HepG2 (cell line): ENCODE results near the gene TBC1D14. TPM values are rescaled to one million over a fixed set of nuclear protein-coding genes. Genes with fewer than 3 reads are reported as not detected.
A peak's percentile ranks its signal among the peaks of the same experiment; 100 is the strongest.

Experiments
- ATAC-seq: fragments of 200-7000 bp; cut with Tn5 transposase; 3 replicates; pipeline ENCODE4 v1.9.1; 2020; ENCODE audit warnings: mild to moderate bottlenecking, moderate library complexity
- BruUV-seq: library from RNA; stranded (reverse); fragments of 400-500 nt; replicated peaks from 2 replicates; lab custom pipeline; 2021; lab: Mats Ljungman, UMichigan
- CTCF ChIA-PET: fragments of 300-600 bp; formaldehyde crosslinking; extraction: SDS; loops from one replicate; lab custom pipeline; 2021; ENCODE audit warnings: low total read pairs, inconsistent platforms, low intra/inter-chr PET ratio; lab: Yijun Ruan, JAX
- POLR2A ChIA-PET: fragments of 350-600 bp; sonication (Branson Sonifier 250); formaldehyde crosslinking; loops from one replicate; lab custom pipeline; 2020; ENCODE audit warnings: antibody characterized with exemption, inconsistent platforms; lab: Yijun Ruan, JAX
- DNase-seq: peaks from one replicate; pipeline ENCODE4 v3.0.0-alpha.2; 2015; ENCODE audit warnings: low spot score
- FAIRE-seq: peaks from 3 replicates; lab custom pipeline; 2011; peaks lifted over from hg19 to GRCh38; lab: Jason Lieb, UNC
- H2AFZ ChIP-seq: one replicate; pipeline ENCODE4 v1.6.1; 2011; ENCODE audit warnings: low read length, inconsistent platforms
- H3K27ac ChIP-seq: fragments of 300-600 bp; 3 replicates; pipeline ENCODE4 v1.8.0; 2011; ENCODE audit warnings: mixed run types, mild to moderate bottlenecking, mixed read lengths, low read length, inconsistent platforms; ENCODE audit not compliant: insufficient read depth; ENCODE audit errors: extremely low read length
- H3K27me3 ChIP-seq, 2 experiments: fragments of 200-600 bp in 1 of 2; 2 replicates in 1 of 2; 3 replicates in 1 of 2; pipeline versions ENCODE4 v1.6.0 to v1.8.0; 2011; ENCODE audit warnings: low read length in 2 of 2, mild to moderate bottlenecking in 2 of 2, moderate library complexity in 2 of 2, inconsistent platforms in 1 of 2; ENCODE audit not compliant: insufficient read depth in 2 of 2, control insufficient read depth in 1 of 2
- H3K36me3 ChIP-seq, 2 experiments: fragments of 200-600 bp in 1 of 2; replicated peaks in 1 of 2; 2 replicates in 1 of 2; 3 replicates in 1 of 2; pipeline versions ENCODE4 v1.5.1 to v1.8.0; 2011; ENCODE audit warnings: low read length in 2 of 2, inconsistent platforms in 1 of 2; ENCODE audit not compliant: insufficient read depth in 2 of 2, control insufficient read depth in 1 of 2
- H3K4me1 ChIP-seq: 2 replicates; pipeline ENCODE4 v1.5.1; 2012; ENCODE audit warnings: low read length, inconsistent platforms; ENCODE audit not compliant: insufficient read depth
- H3K4me2 ChIP-seq: 2 replicates; pipeline ENCODE4 v1.6.0; 2011; ENCODE audit warnings: low read depth, low read length, inconsistent platforms
- H3K4me3 ChIP-seq, 3 experiments: fragments of 200-600 bp in 1 of 3; sonication (generic), shearing (Covaris generic) in 1 of 3; replicated peaks in 1 of 3; 2 replicates each; pipeline ENCODE4 v1.5.1; 2011 to 2016; ENCODE audit warnings: low read length in 3 of 3, inconsistent platforms in 2 of 3, low read depth in 2 of 3, mild to moderate bottlenecking in 2 of 3, control low read depth in 1 of 3, mixed read lengths in 1 of 3; ENCODE audit not compliant: insufficient read depth in 1 of 3
- H3K79me2 ChIP-seq: one replicate; pipeline ENCODE4 v1.6.1; 2011; ENCODE audit warnings: low read length, inconsistent platforms; ENCODE audit not compliant: insufficient read depth
- H3K9ac ChIP-seq: 2 replicates; pipeline ENCODE4 v1.6.0; 2011; ENCODE audit warnings: mild to moderate bottlenecking, low read depth, low read length, inconsistent platforms; ENCODE audit not compliant: insufficient read depth
- H3K9me3 ChIP-seq: 2 replicates; pipeline ENCODE4 v1.5.1; 2012; ENCODE audit warnings: mild to moderate bottlenecking, low read length
- H4K20me1 ChIP-seq: 2 replicates; pipeline ENCODE4 v1.6.0; 2011; ENCODE audit warnings: inconsistent platforms, mild to moderate bottlenecking, low read length, moderate library complexity; ENCODE audit not compliant: insufficient read depth
- ATF1 ChIP-seq: IDR thresholded peaks from 2 replicates; pipeline ENCODE4 v1.6.1; 2016; ENCODE audit warnings: mild to moderate bottlenecking, control low read depth
- HNRNPK ChIP-seq: fragments of 200-400 bp; formaldehyde crosslinking; IDR thresholded peaks from 2 replicates; pipeline ENCODE4 v1.6.1; 2018; ENCODE audit warnings: low read length, low read depth, moderate library complexity, mild to moderate bottlenecking; ENCODE audit not compliant: poor library complexity, severe bottlenecking
- PCBP1 ChIP-seq: fragments of 200-400 bp; formaldehyde crosslinking; IDR thresholded peaks from 2 replicates; pipeline ENCODE4 v1.6.1; 2017; ENCODE audit warnings: mild to moderate bottlenecking, low read depth, low read length, borderline replicate concordance
- PCBP2 ChIP-seq: fragments of 200-400 bp; formaldehyde crosslinking; optimal IDR thresholded peaks from 2 replicates; pipeline ENCODE3; 2018; ENCODE audit warnings: low read length, low read depth; ENCODE audit not compliant: poor library complexity, severe bottlenecking
- SMYD3 ChIP-seq: sonication (generic); formaldehyde crosslinking; IDR thresholded peaks from 2 replicates; pipeline ENCODE4 v1.8.1; 2023; ENCODE audit warnings: mild to moderate bottlenecking, missing genetic modification reagents
- ZNF775 ChIP-seq: sonication (generic); formaldehyde crosslinking; IDR thresholded peaks from 2 replicates; pipeline ENCODE4 v1.4.0; 2020; ENCODE audit warnings: missing genetic modification reagents, mild to moderate bottlenecking, moderate library complexity, borderline replicate concordance
- WGBS: methylation state at CpG from one replicate; pipeline ENCODE4 v1.1.6; 2017; ENCODE audit warnings: low lambda C conversion rate; 5-methylcytosine and 5-hydroxymethylcytosine counted together
- in situ Hi-C: cut with HindIII; loops from 2 replicates; pipeline ENCODE4 v1.10.0; 2017; ENCODE audit warnings: low pct_unique_long_range_greater_than_20kb; ENCODE audit not compliant: extremely low pct_ligation_motif_present
- intact Hi-C: fragments of 100-400 bp; cut with micrococcal nuclease; formaldehyde crosslinking; loops from one replicate; pipeline ENCODE4 v1.10.0; 2022; ENCODE audit not compliant: unreplicated experiment
- polyA plus RNA-seq, 8 experiments: library from polyadenylated mRNA; depleted of rRNA in 3 of 8; stranded (reverse) in 7 of 8; unstranded in 1 of 8; fragments of >200 nt; fragmentation: Illumina TruSeq in 4 of 8; extraction: Trizol in 4 of 8; gene quantifications; 2 replicates each; pipeline versions ENCODE4 v1.2.1 to v1.2.3, GENCODE V29; 2011 to 2016; ENCODE audit warnings: low read depth in 4 of 8, missing spikeins in 1 of 8, mixed read lengths in 1 of 8; ENCODE audit not compliant: insufficient read depth in 1 of 8
- total RNA-seq, 5 experiments: library from RNA; depleted of rRNA; stranded (reverse); fragments of >200 nt; fragmentation: Illumina TruSeq; extraction: Trizol; gene quantifications; 2 replicates each; pipeline ENCODE4 v1.2.3, GENCODE V29; 2016; ENCODE audit warnings: low read depth in 1 of 5
- TF ChIP-seq, protein P1 (sequence below): IDR thresholded peaks from 2 replicates; pipeline ENCODE4 v1.6.1; 2012; ENCODE audit warnings: inconsistent platforms
- TF ChIP-seq, protein P2 (sequence below): sonication (generic); formaldehyde crosslinking; IDR thresholded peaks from 2 replicates; pipeline ENCODE4 v1.4.0; 2020; ENCODE audit warnings: mild to moderate bottlenecking, missing genetic modification reagents, borderline replicate concordance

TBC1D14 gene
- total and polyA plus RNA-seq, 2 of the 13 experiments (the other 11 are each of a cell fraction or from before 2014, with no cell fraction given): 29.5 to 46.5 TPM

DNA sequence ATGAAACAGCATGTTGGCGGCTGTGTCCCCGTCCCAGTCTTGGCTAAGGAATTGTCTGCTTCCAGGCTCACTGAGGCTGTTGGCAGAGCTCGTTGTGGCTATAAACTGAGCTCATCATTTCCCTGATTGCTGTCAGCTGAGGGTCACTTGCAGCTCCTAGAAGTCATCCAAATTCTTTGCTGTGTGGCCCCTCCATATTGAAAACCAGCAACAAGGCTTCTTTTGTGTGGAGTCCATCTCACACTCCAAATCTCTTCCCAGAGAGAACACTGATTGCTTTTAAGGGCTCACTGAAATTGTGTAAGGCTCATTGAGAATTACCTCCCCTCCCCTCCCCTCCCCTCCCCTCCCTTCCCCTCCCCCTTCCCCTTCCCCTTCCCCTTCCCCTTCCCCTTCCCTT, 23.3 kb downstream of the TBC1D14 start:
- 100% methylated on average over 2 of the region's 3 CpGs for WGBS
- ChIA-PET POLR2A (no interaction called here), CTCF (no interaction called here)
- Histone ChIP-seq H3K9ac (no peak overlapping the region), H3K27me3 (no peaks in the 10 kb centered on the region), H3K4me2 (no peak overlapping the region), H3K4me1 (peaks cover 86% of the 10 kb centered on the region), H3K9me3 (no peaks in the 10 kb centered on the region), H3K27ac (peak overlapping the region; percentile 41), H2AFZ (no peak overlapping the region), H4K20me1 (peaks cover 24% of the 10 kb centered on the region), H3K36me3 (peaks cover 5 to 28% of the 10 kb centered on the region in 2 experiments; a peak in 4 of 5 replicates), H3K4me3 (no peak overlapping the region), H3K79me2 (peaks cover 94% of the 10 kb centered on the region)
- DNase-seq (no peak), ATAC-seq (no peak), FAIRE-seq (no peak)
- no TSS peak for BruUV-seq
- TF ChIP-seq SMYD3 (CRISPR knock-in tag) (no peak), HNRNPK (peak; percentile 96), ATF1 (no peak), PCBP1 (peak; percentile 83; the same call in 1 of the 2 replicates), PCBP2 (peak; percentile 89), ZNF775 (CRISPR knock-in tag) (no peak)
- TF ChIP-seq, protein P1, sequence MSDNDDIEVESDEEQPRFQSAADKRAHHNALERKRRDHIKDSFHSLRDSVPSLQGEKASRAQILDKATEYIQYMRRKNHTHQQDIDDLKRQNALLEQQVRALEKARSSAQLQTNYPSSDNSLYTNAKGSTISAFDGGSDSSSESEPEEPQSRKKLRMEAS: no peak
- TF ChIP-seq, protein P2, sequence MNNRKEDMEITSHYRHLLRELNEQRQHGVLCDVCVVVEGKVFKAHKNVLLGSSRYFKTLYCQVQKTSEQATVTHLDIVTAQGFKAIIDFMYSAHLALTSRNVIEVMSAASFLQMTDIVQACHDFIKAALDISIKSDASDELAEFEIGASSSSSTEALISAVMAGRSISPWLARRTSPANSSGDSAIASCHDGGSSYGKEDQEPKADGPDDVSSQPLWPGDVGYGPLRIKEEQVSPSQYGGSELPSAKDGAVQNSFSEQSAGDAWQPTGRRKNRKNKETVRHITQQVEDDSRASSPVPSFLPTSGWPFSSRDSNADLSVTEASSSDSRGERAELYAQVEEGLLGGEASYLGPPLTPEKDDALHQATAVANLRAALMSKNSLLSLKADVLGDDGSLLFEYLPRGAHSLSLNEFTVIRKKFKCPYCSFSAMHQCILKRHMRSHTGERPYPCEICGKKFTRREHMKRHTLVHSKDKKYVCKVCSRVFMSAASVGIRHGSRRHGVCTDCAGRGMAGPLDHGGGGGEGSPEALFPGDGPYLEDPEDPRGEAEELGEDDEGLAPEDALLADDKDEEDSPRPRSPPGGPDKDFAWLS (CRISPR knock-in tag): no peak
- in situ Hi-C loops (no loop called here), intact Hi-C loops (no loop called here)
